Natural killer cell treated with Interleukin-12 subunit alpha and Interleukin-12 subunit beta and Interleukin-15 and Interleukin-18, amount 100 ng/mL, for 72 hours (primary cell): ENCODE data around the gene SLC15A3. TPM values are rescaled to one million over a fixed set of nuclear protein-coding genes. Genes with fewer than 3 reads are reported as not detected.
"Not testable (repeated sequence)": the region's sequence is repeated elsewhere in the genome, so short reads cannot be mapped to it uniquely, and the experiment has no call there.

ENCODE experiments used
- ATAC-seq, 2 donors: fragments of 150-1000 bp; cut with Tn5 transposase in 1 of 2; sonication (Bioruptor Pico), chemical (Tn5 transposase) in 1 of 2; 2 replicates each; pipeline ENCODE4 v1.10.0; 2021
- DNase-seq: peaks from one replicate; pipeline ENCODE4 v3.0.0; 2022; ENCODE audit warnings: low spot score
- H3K27ac Mint-ChIP-seq, 2 donors: 1 replicate in 1 of 2; 2 replicates in 1 of 2; pipeline ENCODE4 v1.8.0; 2022; ENCODE audit warnings: mixed read lengths in 2 of 2, mild to moderate bottlenecking in 1 of 2, moderate library complexity in 1 of 2
- H3K27me3 Mint-ChIP-seq, 2 donors: 1 replicate in 1 of 2; 2 replicates in 1 of 2; pipeline ENCODE4 v1.8.0; 2022; ENCODE audit warnings: mixed read lengths in 2 of 2
- H3K36me3 Mint-ChIP-seq: one replicate; pipeline ENCODE4 v1.8.0; 2022; ENCODE audit warnings: mixed read lengths
- H3K4me1 Mint-ChIP-seq, 2 donors: 1 replicate in 1 of 2; 2 replicates in 1 of 2; pipeline ENCODE4 v1.8.0; 2022; ENCODE audit warnings: low read depth in 2 of 2, mixed read lengths in 2 of 2, mild to moderate bottlenecking in 1 of 2
- H3K4me3 Mint-ChIP-seq: one replicate; pipeline ENCODE4 v1.8.0; 2022; ENCODE audit warnings: mixed read lengths
- H3K9me3 Mint-ChIP-seq: 2 replicates; pipeline ENCODE4 v1.8.0; 2022; ENCODE audit warnings: mixed read lengths
- total RNA-seq, 2 donors: library from RNA; stranded (reverse); gene quantifications; one replicate each; pipeline ENCODE4 v1.2.3, GENCODE V29; 2022

The SLC15A3 gene
- total RNA-seq, 2 donors from 2014 or later: 1.2 to 5.0 TPM

GRCh38 chr11:60917267-60917666, 34.7 kb downstream of the SLC15A3 start:
- Mint-ChIP-seq H3K27me3 (peaks cover 0 to 1% of the 10 kb centered on the region in 2 donors), H3K4me3 (peak overlapping the region; percentile 33), H3K9me3 (no peaks in the 10 kb centered on the region), H3K4me1 (peaks cover 46% of the 10 kb centered on the region in 2 donors), H3K27ac (peak overlapping the region; percentile 81 to 93), H3K36me3 (peaks cover 3% of the 10 kb centered on the region)
- DNase-seq: no peak
- ATAC-seq: no peak

- Mint-ChIP-seq H3K4me3 (peak overlapping the region; percentile 33), H3K27me3 (no peaks in the 10 kb centered on the region), H3K4me1 (peaks cover 51% of the 10 kb centered on the region in 2 donors), H3K36me3 (no peaks in the 10 kb centered on the region), H3K27ac (peak overlapping the region; percentile 93), H3K9me3 (no peaks in the 10 kb centered on the region)
- DNase-seq: no peak
- no peak for ATAC-seq
These were observed 35.2 kb downstream of the SLC15A3 start for GRCh38 chr11:60916669-60917206.

GRCh38 chr11:60915248-60915914, 36.6 kb downstream of the SLC15A3 start:
- Mint-ChIP-seq H3K27ac (peak overlapping the region; percentile 93), H3K4me3 (peak overlapping the region; percentile 97), H3K9me3 (no peaks in the 10 kb centered on the region), H3K4me1 (peaks cover 52% of the 10 kb centered on the region in 2 donors), H3K27me3 (no peaks in the 10 kb centered on the region), H3K36me3 (no peaks in the 10 kb centered on the region)
- ATAC-seq (peak; percentile 82 to 83), DNase-seq (peak; percentile 83)

DNA sequence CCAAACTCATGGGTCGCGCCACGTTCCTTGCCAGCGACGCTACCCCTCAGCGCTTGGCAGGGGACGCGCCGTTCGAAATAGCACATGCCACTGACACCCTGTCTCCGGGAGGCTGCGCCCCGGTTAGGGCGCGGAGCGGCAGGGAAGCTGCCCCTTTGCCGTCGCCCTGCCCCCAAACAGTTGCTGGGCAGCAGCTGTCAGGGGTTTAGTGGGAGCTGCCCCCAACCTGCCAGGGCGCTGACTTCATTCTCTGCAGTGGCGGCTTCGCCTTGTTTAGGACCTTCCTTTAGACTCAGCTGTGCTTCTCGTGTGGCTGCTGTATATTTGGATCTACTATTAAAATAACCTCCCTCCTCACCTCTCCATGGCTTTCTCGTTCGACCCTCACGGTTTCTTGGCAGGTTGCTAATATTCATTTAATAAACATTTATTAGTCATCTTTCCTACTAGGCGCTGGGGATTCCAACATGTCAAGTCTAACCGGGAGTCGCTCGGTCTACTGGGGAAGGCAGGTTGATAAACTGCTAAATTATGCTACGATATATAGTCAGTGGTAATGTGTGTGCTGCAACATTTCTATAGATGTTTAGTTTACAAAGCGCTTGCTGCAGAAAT, 37.2 kb downstream of the SLC15A3 start:
- H3K27me3 Mint-ChIP-seq: no peaks in the 10 kb centered on the region
- DNase-seq (no peak), ATAC-seq (peak in 1 of 2 donors; percentile 33)
- peak overlapping the region; percentile 97 for H3K4me3 Mint-ChIP-seq
- H3K9me3 Mint-ChIP-seq: no peaks in the 10 kb centered on the region
- peak overlapping the region; percentile 93 for H3K27ac Mint-ChIP-seq
- H3K36me3 Mint-ChIP-seq: no peaks in the 10 kb centered on the region
- peaks cover 52% of the 10 kb centered on the region in 2 donors for H3K4me1 Mint-ChIP-seq

GRCh38 chr11:60913793-60914632, 38.0 kb downstream of the SLC15A3 start, which contains the start of gene TMEM109:
TMEM109 (plus strand) TSS chr11:60914158; CDS start chr11:60919694, 5,536 bp downstream.
- DNase-seq: peak; percentile 83
- Mint-ChIP-seq H3K27me3 (no peaks in the 10 kb centered on the region), H3K4me3 (peak within 1 kb of the TSS; percentile 97), H3K27ac (peak within 1 kb of the TSS; percentile 93 to 96), H3K4me1 (peaks cover 45 to 48% of the 10 kb centered on the region in 2 donors), H3K36me3 (no peaks in the 10 kb centered on the region), H3K9me3 (no peaks in the 10 kb centered on the region)
- ATAC-seq: peak; percentile 77 to 85

- Mint-ChIP-seq H3K4me3 (peak overlapping the region; percentile 93), H3K4me1 (peaks cover 42 to 48% of the 10 kb centered on the region in 2 donors), H3K27ac (peak overlapping the region; percentile 89 to 96), H3K27me3 (no peaks in the 10 kb centered on the region), H3K9me3 (no peaks in the 10 kb centered on the region), H3K36me3 (no peaks in the 10 kb centered on the region)
- DNase-seq: no peak
- ATAC-seq: no peak
These were observed 39.0 kb downstream of the SLC15A3 start for GRCh38 chr11:60912851-60913528.

GRCh38 chr11:60912223-60912850, 39.6 kb downstream of the SLC15A3 start:
- no peaks in the 10 kb centered on the region for H3K27me3 Mint-ChIP-seq
- H3K27ac Mint-ChIP-seq: peak overlapping the region; percentile 89 to 96
- ATAC-seq (no peak), DNase-seq (no peak)
- no peaks in the 10 kb centered on the region for H3K9me3 Mint-ChIP-seq
- H3K36me3 Mint-ChIP-seq: no peaks in the 10 kb centered on the region
- H3K4me3 Mint-ChIP-seq: peak overlapping the region; percentile 61
- peaks cover 42 to 47% of the 10 kb centered on the region in 2 donors for H3K4me1 Mint-ChIP-seq

GRCh38 chr11:60910711-60911380, 41.1 kb downstream of the SLC15A3 start:
- H3K27me3 Mint-ChIP-seq: no peaks in the 10 kb centered on the region
- no peaks in the 10 kb centered on the region for H3K36me3 Mint-ChIP-seq
- H3K4me3 Mint-ChIP-seq: no peak overlapping the region
- DNase-seq (no peak), ATAC-seq (no peak)
- peaks cover 40 to 41% of the 10 kb centered on the region in 2 donors for H3K4me1 Mint-ChIP-seq
- peak overlapping the region; percentile 9 to 96 for H3K27ac Mint-ChIP-seq
- no peaks in the 10 kb centered on the region for H3K9me3 Mint-ChIP-seq

DNA sequence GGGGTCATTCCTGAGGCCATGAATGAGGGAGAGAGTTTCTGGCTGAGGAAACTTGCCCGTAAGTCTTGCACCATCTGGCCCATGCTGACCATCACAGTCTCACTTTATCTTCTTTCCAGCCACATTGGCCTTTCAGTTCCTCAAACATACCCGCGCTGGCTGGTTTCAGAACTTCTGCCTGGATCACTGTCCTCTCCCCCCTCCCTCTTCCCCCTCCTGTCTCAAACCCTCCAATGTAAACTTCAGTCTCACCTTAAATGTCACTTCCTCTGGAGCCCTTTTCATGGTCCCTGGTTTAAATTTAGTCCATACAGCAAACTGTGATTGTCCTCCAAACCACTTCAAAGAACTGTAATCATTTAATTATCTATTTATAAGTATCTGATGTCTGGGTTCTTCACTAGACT, 41.7 kb downstream of the SLC15A3 start:
- Mint-ChIP-seq H3K4me3 (no peak overlapping the region), H3K9me3 (no peaks in the 10 kb centered on the region), H3K27ac (peak overlapping the region in 1 of 2 donors; percentile 9), H3K4me1 (peaks cover 38 to 41% of the 10 kb centered on the region in 2 donors), H3K27me3 (no peaks in the 10 kb centered on the region), H3K36me3 (no peaks in the 10 kb centered on the region)
- DNase-seq: no peak
- no peak for ATAC-seq

- not testable (repeated sequence) for DNase-seq, H3K4me3 Mint-ChIP-seq, ATAC-seq, H3K27ac Mint-ChIP-seq, H3K27me3 Mint-ChIP-seq, H3K36me3 Mint-ChIP-seq, H3K9me3 Mint-ChIP-seq
- H3K4me1 Mint-ChIP-seq: peaks cover 36 to 40% of the 10 kb centered on the region in 2 donors
These were observed 42.2 kb downstream of the SLC15A3 start for GRCh38 chr11:60909680-60910280.

GRCh38 chr11:60908803-60909202, 43.2 kb downstream of the SLC15A3 start:
- no peaks in the 10 kb centered on the region for H3K9me3 Mint-ChIP-seq
- peak overlapping the region in 1 of 2 donors; percentile 27 for H3K27ac Mint-ChIP-seq
- ATAC-seq (no peak), DNase-seq (no peak)
- H3K4me3 Mint-ChIP-seq: no peak overlapping the region
- H3K27me3 Mint-ChIP-seq: no peaks in the 10 kb centered on the region
- no peaks in the 10 kb centered on the region for H3K36me3 Mint-ChIP-seq
- peaks cover 39 to 42% of the 10 kb centered on the region in 2 donors for H3K4me1 Mint-ChIP-seq
